ENCODE measurements around the gene MAB21L1.

MAB21L1 gene

DNA sequence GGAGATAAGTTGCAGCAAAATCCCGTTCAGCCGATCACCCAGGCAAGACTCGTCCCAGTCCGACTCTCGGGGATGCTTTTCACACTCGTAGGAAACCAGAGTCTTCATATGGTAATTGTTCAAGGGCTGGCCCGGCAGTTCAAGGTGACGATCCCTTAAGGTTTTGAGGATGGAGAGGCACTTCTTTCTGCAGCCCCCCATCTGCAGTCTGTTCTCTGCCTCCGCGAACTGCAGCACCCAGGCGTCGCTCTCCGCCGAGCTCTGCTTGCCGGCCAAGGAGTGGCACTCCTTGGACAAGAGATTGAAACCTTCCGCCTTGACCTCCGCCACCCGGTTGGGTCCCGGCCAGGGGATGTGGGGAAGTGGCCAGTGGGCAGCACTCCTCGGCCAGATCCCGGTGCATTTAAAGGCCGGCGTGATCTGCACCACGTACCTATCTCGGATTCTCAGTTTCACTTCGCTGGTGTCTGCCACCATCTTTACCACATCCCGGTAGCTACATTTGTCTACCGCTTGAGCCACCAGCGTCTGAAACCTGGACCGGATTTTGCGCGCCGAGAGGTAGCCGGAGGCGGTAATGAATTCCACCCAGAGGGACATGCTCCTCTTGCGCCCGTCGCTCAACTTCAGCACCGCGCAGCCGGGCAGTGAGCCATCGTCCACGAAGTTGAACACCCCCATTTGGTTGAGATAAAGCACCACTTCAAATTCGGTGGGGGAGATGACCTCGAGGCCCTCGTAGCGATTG, 1.1 kb downstream of the MAB21L1 start:
- Histone ChIP-seq H3K27me3 (replicated peaks; ENCODE audit: insufficient read depth, low read length) (no peaks in the 10 kb centered on the region), H3K9me3 (replicated peaks; ENCODE audit: insufficient read depth, low read length) (no peaks in the 10 kb centered on the region), H3K4me1 (ENCODE audit: low read length) (no peaks in the 10 kb centered on the region), H3K27ac (ENCODE audit: low read length) (no peak overlapping the region), H2AFZ (ENCODE audit: low read length) (peak overlapping the region; percentile 70), H4K20me1 (ENCODE audit: insufficient read depth, low read length) (no peaks in the 10 kb centered on the region), H3F3A (ENCODE audit: insufficient read depth, low read length) (no peaks in the 10 kb centered on the region), H3K36me3 (replicated peaks; ENCODE audit: insufficient read depth, low read length) (no peaks in the 10 kb centered on the region), H3K4me2 (ENCODE audit: low read depth, low read length) (peak overlapping the region; percentile 62; the same call in 1 of the 2 replicates), H3K4me3 (ENCODE audit: low read length) (peak overlapping the region; percentile 65), H3K9me2 (replicated peaks; ENCODE audit: insufficient read depth, low read length) (no peaks in the 10 kb centered on the region), H3K9ac (ENCODE audit: low read length) (peak overlapping the region; percentile 20; the same call in 1 of the 2 replicates), H3K79me2 (ENCODE audit: low read length) (no peaks in the 10 kb centered on the region)
- TF ChIP-seq EZH2phosphoT487 (IDR thresholded peaks at IDR 0.05; ENCODE audit: low read length) (no peak), EZH2 (optimal IDR thresholded peaks at IDR 0.05; ENCODE audit: low read depth, low read length) (no peak)
- TF ChIP-seq, protein P1, sequence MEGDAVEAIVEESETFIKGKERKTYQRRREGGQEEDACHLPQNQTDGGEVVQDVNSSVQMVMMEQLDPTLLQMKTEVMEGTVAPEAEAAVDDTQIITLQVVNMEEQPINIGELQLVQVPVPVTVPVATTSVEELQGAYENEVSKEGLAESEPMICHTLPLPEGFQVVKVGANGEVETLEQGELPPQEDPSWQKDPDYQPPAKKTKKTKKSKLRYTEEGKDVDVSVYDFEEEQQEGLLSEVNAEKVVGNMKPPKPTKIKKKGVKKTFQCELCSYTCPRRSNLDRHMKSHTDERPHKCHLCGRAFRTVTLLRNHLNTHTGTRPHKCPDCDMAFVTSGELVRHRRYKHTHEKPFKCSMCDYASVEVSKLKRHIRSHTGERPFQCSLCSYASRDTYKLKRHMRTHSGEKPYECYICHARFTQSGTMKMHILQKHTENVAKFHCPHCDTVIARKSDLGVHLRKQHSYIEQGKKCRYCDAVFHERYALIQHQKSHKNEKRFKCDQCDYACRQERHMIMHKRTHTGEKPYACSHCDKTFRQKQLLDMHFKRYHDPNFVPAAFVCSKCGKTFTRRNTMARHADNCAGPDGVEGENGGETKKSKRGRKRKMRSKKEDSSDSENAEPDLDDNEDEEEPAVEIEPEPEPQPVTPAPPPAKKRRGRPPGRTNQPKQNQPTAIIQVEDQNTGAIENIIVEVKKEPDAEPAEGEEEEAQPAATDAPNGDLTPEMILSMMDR (IDR thresholded peaks at IDR 0.05; ENCODE audit: low read length): no peak
- DNase-seq: peak; percentile 65

DNA sequence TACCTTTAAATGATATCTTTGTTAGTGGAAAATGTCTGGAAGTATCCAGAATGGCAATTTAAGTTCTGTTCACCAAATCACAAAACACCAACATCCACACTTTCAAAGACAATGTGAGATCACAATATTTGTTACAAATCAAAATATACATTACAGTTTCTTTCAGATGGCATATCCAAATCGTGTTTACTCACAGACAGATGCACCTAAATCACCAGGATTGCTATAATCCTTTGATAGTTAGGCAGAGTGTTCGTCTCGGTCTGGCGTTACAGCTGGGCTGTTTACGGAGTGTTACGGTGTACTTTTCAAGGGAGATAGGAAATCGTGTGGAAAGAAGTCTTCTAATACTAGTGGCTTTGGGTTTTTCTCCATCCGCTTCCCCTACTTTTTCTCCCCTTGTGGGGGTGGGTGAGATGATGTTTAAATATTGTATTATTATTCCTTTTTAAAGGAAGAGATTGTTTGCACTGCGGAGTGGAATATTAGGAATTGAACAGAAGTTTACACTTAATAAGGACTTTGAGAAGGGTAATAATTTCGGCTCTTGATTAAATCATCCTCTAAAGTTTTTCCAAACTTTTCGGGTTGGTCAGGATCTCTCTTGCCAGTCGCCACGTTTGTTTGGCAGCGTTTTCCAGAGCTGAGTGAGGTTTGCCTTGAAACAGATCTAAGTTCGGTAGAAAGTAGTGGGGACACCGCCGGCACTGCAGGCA, 1.8 kb downstream of the MAB21L1 start:
- Histone ChIP-seq H2AFZ (ENCODE audit: low read length) (no peak overlapping the region; the same call in 1 of the 2 replicates), H3F3A (ENCODE audit: insufficient read depth, low read length) (no peaks in the 10 kb centered on the region), H3K4me1 (ENCODE audit: low read length) (no peaks in the 10 kb centered on the region), H3K79me2 (ENCODE audit: low read length) (no peaks in the 10 kb centered on the region), H3K4me3 (ENCODE audit: low read length) (peak overlapping the region; percentile 65), H3K27me3 (replicated peaks; ENCODE audit: insufficient read depth, low read length) (no peaks in the 10 kb centered on the region), H3K9me2 (replicated peaks; ENCODE audit: insufficient read depth, low read length) (no peaks in the 10 kb centered on the region), H3K4me2 (ENCODE audit: low read depth, low read length) (peak overlapping the region; percentile 62; the same call in 1 of the 2 replicates), H3K27ac (ENCODE audit: low read length) (no peak overlapping the region), H4K20me1 (ENCODE audit: insufficient read depth, low read length) (no peaks in the 10 kb centered on the region), H3K9ac (ENCODE audit: low read length) (no peak overlapping the region), H3K36me3 (replicated peaks; ENCODE audit: insufficient read depth, low read length) (no peaks in the 10 kb centered on the region), H3K9me3 (replicated peaks; ENCODE audit: insufficient read depth, low read length) (no peaks in the 10 kb centered on the region)
- no peak for DNase-seq
- no peak for TF ChIP-seq EZH2phosphoT487 (IDR thresholded peaks at IDR 0.05; ENCODE audit: low read length)
- TF ChIP-seq, protein P1 (IDR thresholded peaks at IDR 0.05; ENCODE audit: low read length): no peak
- TF ChIP-seq EZH2 (optimal IDR thresholded peaks at IDR 0.05; ENCODE audit: low read depth, low read length): no peak

DNA sequence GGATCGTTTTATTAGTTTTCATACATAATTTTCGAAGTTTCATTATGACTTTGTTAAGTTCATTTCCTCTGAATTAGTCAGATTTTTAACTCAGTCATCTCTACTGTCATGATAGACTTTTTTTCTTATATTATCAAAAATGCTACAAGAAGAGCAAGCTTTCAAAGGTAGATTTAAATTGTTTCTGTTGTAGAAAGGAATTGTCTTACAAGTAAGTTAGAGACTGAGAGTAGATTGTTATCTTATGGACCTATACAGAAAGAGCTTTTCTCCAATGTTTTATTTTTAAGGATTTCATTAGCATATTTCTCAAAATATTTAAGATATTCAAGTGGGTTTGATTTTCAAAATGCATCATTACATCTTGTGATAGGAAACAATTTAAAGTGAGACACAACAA, 2.7 kb downstream of the MAB21L1 start:
- no peak for DNase-seq
- no peak for TF ChIP-seq EZH2 (optimal IDR thresholded peaks at IDR 0.05; ENCODE audit: low read depth, low read length)
- TF ChIP-seq, protein P1 (IDR thresholded peaks at IDR 0.05; ENCODE audit: low read length): no peak
- TF ChIP-seq EZH2phosphoT487 (IDR thresholded peaks at IDR 0.05; ENCODE audit: low read length): no peak

More for the DNA sequence above, 2.7 kb downstream of the MAB21L1 start:
- Histone ChIP-seq H3F3A (ENCODE audit: insufficient read depth, low read length) (no peaks in the 10 kb centered on the region), H3K4me3 (ENCODE audit: low read length) (no peak overlapping the region), H3K27me3 (replicated peaks; ENCODE audit: insufficient read depth, low read length) (no peaks in the 10 kb centered on the region), H3K9me3 (replicated peaks; ENCODE audit: insufficient read depth, low read length) (no peaks in the 10 kb centered on the region), H3K36me3 (replicated peaks; ENCODE audit: insufficient read depth, low read length) (no peaks in the 10 kb centered on the region), H3K27ac (ENCODE audit: low read length) (no peak overlapping the region), H2AFZ (ENCODE audit: low read length) (no peak overlapping the region), H4K20me1 (ENCODE audit: insufficient read depth, low read length) (no peaks in the 10 kb centered on the region), H3K9ac (ENCODE audit: low read length) (no peak overlapping the region), H3K9me2 (replicated peaks; ENCODE audit: insufficient read depth, low read length) (no peaks in the 10 kb centered on the region), H3K4me2 (ENCODE audit: low read depth, low read length) (no peak overlapping the region), H3K4me1 (ENCODE audit: low read length) (no peaks in the 10 kb centered on the region), H3K79me2 (ENCODE audit: low read length) (no peaks in the 10 kb centered on the region)

All from MM.1S (cell line).